ENCODE measurements around the gene DNAJB2.
A peak's percentile ranks its signal among the peaks of the same experiment; 100 is the strongest.
"Not testable (repeated sequence)": the region's sequence is repeated elsewhere in the genome, so short reads cannot be mapped to it uniquely, and the experiment has no call there.

DNAJB2 gene

GRCh38 chr2:219306047-219306446, 26.9 kb downstream of the DNAJB2 start:
- DNase-seq: no peak

- peak; percentile 62 for DNase-seq
These were observed 29.3 kb downstream of the DNAJB2 start for GRCh38 chr2:219308142-219309101.

- no peak for DNase-seq
These were observed 30.1 kb downstream of the DNAJB2 start, which contains the start of gene PTPRN for GRCh38 chr2:219309278-219309677. TSS of gene PTPRN (minus strand) at chr2:219309401. CDS start at chr2:219309332, 69 bp downstream.

GRCh38 chr2:219312683-219313263, 33.6 kb downstream of the DNAJB2 start:
- DNase-seq: not testable (repeated sequence)

GRCh38 chr2:219314804-219315468, 35.8 kb downstream of the DNAJB2 start:
- DNase-seq: no peak

GRCh38 chr2:219323434-219323833, 44.3 kb downstream of the DNAJB2 start:
- DNase-seq: no peak

GRCh38 chr2:219325136-219325535, 46.0 kb downstream of the DNAJB2 start:
- DNase-seq: no peak

GRCh38 chr2:219325657-219326315, 46.6 kb downstream of the DNAJB2 start:
- DNase-seq: no peak

GRCh38 chr2:219327719-219328118, 48.6 kb downstream of the DNAJB2 start:
- DNase-seq: no peak

GRCh38 chr2:219331560-219332213, 52.5 kb downstream of the DNAJB2 start:
- no peak for DNase-seq

GRCh38 chr2:219332542-219332941, 53.4 kb downstream of the DNAJB2 start, which contains the start of gene RESP18:
TSS of gene RESP18 (minus strand) at chr2:219332744.
- no peak for DNase-seq

GRCh38 chr2:219334076-219334475, 54.9 kb downstream of the DNAJB2 start:
- no peak for DNase-seq

GRCh38 chr2:219335373-219335786, 56.2 kb downstream of the DNAJB2 start:
- no peak for DNase-seq
